Psoas muscle (tissue), 8 donors: ENCODE data around the gene FAM50A. TPM values are rescaled to one million over a fixed set of nuclear protein-coding genes. Genes with fewer than 3 reads are reported as not detected.
A peak's percentile ranks its signal among the peaks of the same experiment; 100 is the strongest.

ENCODE experiments used
- ATAC-seq, 4 donors: fragments of 200-7000 bp; cut with Tn5 transposase; one replicate each; pipeline ENCODE4 v1.9.1; 2020; ENCODE audit warnings: moderate library complexity in 3 of 4, mild to moderate bottlenecking in 2 of 4
- DNase-seq, 2 donors: peaks; one replicate each; pipeline ENCODE4 v3.0.0-alpha.2; 2020
- H3K27ac ChIP-seq: fragments of 200-600 bp; one replicate; pipeline ENCODE4 v1.8.0; 2022
- H3K27me3 ChIP-seq, 3 donors: fragments of 200-600 bp in 1 of 3; one replicate each; pipeline versions ENCODE4 v1.6.1 to v1.8.0; 2013 to 2022; ENCODE audit warnings: low read length in 2 of 3, mild to moderate bottlenecking in 2 of 3, moderate library complexity in 1 of 3; ENCODE audit not compliant: insufficient read depth in 3 of 3
- H3K36me3 ChIP-seq, 2 donors: fragments of 200-600 bp in 1 of 2; one replicate each; pipeline versions ENCODE4 v1.6.1 to v1.8.0; 2013 to 2022; ENCODE audit warnings: low read depth in 1 of 2, mild to moderate bottlenecking in 1 of 2, moderate library complexity in 1 of 2; ENCODE audit not compliant: insufficient read depth in 1 of 2
- H3K4me1 ChIP-seq: fragments of 200-600 bp; one replicate; pipeline ENCODE4 v1.8.0; 2022
- H3K4me3 ChIP-seq: fragments of 200-600 bp; one replicate; pipeline ENCODE4 v1.8.0; 2022; ENCODE audit warnings: mild to moderate bottlenecking
- H3K9me3 ChIP-seq: fragments of 200-600 bp; one replicate; pipeline ENCODE4 v1.8.0; 2022
- CTCF ChIP-seq: fragments of 200-600 bp; IDR thresholded peaks from one replicate; pipeline ENCODE4 v1.8.0; 2022; ENCODE audit warnings: antibody characterized with exemption
- WGBS, 3 donors: extraction: QIAGEN DNeasy Blood & Tissue Kit; methylation state at CpG; one replicate each; pipeline versions ENCODE4 v1.1.6 to v1.1.7; 2013; 5-methylcytosine and 5-hydroxymethylcytosine counted together
- intact Hi-C, 2 donors: fragments of 100-400 bp; cut with DNase I; formaldehyde crosslinking; loops; one replicate each; pipeline versions ENCODE4 v1.11.0 to v1.14.2; 2022
- polyA plus RNA-seq, 3 donors: library from polyadenylated mRNA; stranded (reverse); fragments of 200-250 nt; gene quantifications; one replicate each; pipeline ENCODE4 v1.2.3, GENCODE V29; 2013
- total RNA-seq, 4 donors: library from RNA; stranded (reverse); fragmentation: NEBNext Ultra II Directional in 2 of 4; extraction: Animal tissue kit (Norgen Biotek cat#: 25700) in 2 of 4; gene quantifications; one replicate each; pipeline versions ENCODE4 v1.2.1 to v1.2.4, GENCODE V29; 2021 to 2023
- donor health status: healthy with polysubstance abuse.
- donor health status: DM: no; HTN: no; CAD: no; lungs with moderate emphysema.
- donor health status: Bipolar disorder and iron deficiency.
- donor health status: healthy.
- donor health status: DM: yes; HTN: yes; CAD: no.
- donor health status: DM: no; HTN: no; CAD: no.
- donor health status: DM: no; HTN: no; CAD: no.
- donor health status: DM: yes; HTN: yes; CAD: no.

The FAM50A gene
- total and polyA plus RNA-seq, 7 donors, result 48.6 to 117 (median 59.6) TPM

DNA sequence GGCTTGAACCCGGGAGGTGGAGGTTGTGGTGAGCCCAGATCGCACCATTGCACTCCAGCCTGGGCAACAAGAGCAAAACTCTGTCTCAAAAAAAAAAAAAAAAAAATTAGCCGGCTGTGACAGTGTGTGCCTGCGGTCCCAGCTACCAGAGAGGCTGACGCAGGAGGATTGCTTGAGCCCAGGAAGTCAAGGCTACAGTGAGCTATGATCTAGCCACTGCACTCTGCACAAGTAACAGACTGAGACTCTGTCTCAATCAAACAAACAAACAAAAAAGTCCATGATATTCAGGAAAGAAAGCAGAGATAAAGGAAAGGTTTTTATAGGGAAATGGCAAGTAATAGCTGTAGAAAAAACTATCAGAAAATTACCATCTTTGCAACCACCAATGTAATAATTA lies 37.3 kb downstream of the FAM50A start:
- ATAC-seq, result no peak
- 79 to 97% (median 83%) methylated on average over 5 of the region's 5 CpGs for WGBS, 3 donors
- DNase-seq, result no peak
- intact Hi-C loops, result no loop called here
- Histone ChIP-seq H3K4me3 (no peak overlapping the region), H3K4me1 (peaks cover 10% of the 10 kb centered on the region), H3K27ac (no peak overlapping the region), H3K36me3 (peaks cover 2 to 3% of the 10 kb centered on the region in 2 donors), H3K9me3 (no peaks in the 10 kb centered on the region), H3K27me3 (no peaks in the 10 kb centered on the region)
- TF ChIP-seq CTCF, result no peak

- H3K9me3 ChIP-seq, result no peaks in the 10 kb centered on the region
- peak in 1 of 2 donors; percentile 51 for DNase-seq
- no peak for TF ChIP-seq CTCF
- 45 to 54% (median 52%) methylated on average over 13 to 14 of the region's 14 CpGs for WGBS, 3 donors
- H3K27ac ChIP-seq, result peak overlapping the region; percentile 15
- ATAC-seq, result no peak
- peaks cover 10% of the 10 kb centered on the region for H3K4me1 ChIP-seq
- H3K27me3 ChIP-seq, result no peaks in the 10 kb centered on the region
- intact Hi-C loops, result no loop called here
- H3K36me3 ChIP-seq, result peaks cover 2 to 3% of the 10 kb centered on the region in 2 donors
- H3K4me3 ChIP-seq, result no peak overlapping the region
Observed at GRCh38 chrX:154481911-154482601, 38.1 kb downstream of the FAM50A start.

- Histone ChIP-seq H3K9me3 (no peaks in the 10 kb centered on the region), H3K36me3 (peaks cover 2 to 6% of the 10 kb centered on the region in 2 donors), H3K4me3 (no peak overlapping the region), H3K4me1 (peaks cover 10% of the 10 kb centered on the region), H3K27ac (peak overlapping the region; percentile 23), H3K27me3 (no peaks in the 10 kb centered on the region)
- ATAC-seq (no peak), DNase-seq (no peak)
- no peak for TF ChIP-seq CTCF
- intact Hi-C loops, result no loop called here
- 64 to 74% (median 69%) methylated on average over 7 of the region's 7 CpGs for WGBS, 3 donors
Observed at GRCh38 chrX:154482786-154483185, 38.8 kb downstream of the FAM50A start.

DNA sequence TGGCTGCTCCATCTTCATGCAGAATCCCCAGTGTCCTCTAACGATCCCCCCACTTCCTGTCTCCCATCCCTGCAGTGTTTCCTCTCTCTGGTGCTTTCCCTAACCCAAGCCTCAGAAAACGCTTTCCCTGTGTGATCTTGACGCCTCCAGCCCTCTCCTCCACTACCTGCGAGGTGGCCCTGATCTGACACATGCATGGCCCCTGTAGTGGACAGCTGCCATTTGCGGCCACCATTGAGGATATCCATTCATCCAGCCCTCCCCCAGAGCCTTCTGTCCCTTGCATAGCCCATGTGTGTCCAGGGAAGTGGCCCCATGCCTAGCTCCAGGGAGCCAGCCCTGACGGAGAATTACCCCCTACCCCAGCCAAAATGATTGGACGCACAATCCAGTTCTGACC lies 39.4 kb downstream of the FAM50A start:
- peaks cover 2 to 11% of the 10 kb centered on the region in 2 donors for H3K36me3 ChIP-seq
- WGBS, 3 donors, result 68 to 88% (median 77%) methylated on average over 6 to 7 of the region's 7 CpGs
- no peaks in the 10 kb centered on the region for H3K27me3 ChIP-seq
- DNase-seq (no peak), ATAC-seq (no peak)
- no peaks in the 10 kb centered on the region for H3K9me3 ChIP-seq
- no peak for TF ChIP-seq CTCF
- H3K4me1 ChIP-seq, result peaks cover 10% of the 10 kb centered on the region
- intact Hi-C loops, result no loop called here
- no peak overlapping the region for H3K4me3 ChIP-seq
- H3K27ac ChIP-seq, result peak overlapping the region; percentile 89
